HepG2 (cell line): ENCODE measurements around the gene OPA3. TPM values are rescaled to one million over a fixed set of nuclear protein-coding genes. Genes with fewer than 3 reads are reported as not detected.
A peak's percentile ranks its signal among the peaks of the same experiment; 100 is the strongest.

ENCODE experiments used
- AGO2 ChIP-seq: fragments of 200-400 bp; formaldehyde crosslinking; optimal IDR thresholded peaks from 2 replicates; pipeline ENCODE3; 2017; ENCODE audit warnings: mild to moderate bottlenecking, low read depth, low read length, moderate library complexity
- AKNA ChIP-seq: sonication (generic); formaldehyde crosslinking; IDR thresholded peaks from 2 replicates; pipeline ENCODE4 v1.4.0; 2020; ENCODE audit warnings: missing genetic modification reagents, borderline replicate concordance
- GABPA ChIP-seq, 2 experiments: IDR thresholded peaks; 2 replicates each; pipeline ENCODE4 v1.6.1; 2011 to 2016; ENCODE audit warnings: low read depth in 2 of 2, low read length in 1 of 2, missing biosample characterization in 1 of 2, missing genetic modification characterization in 1 of 2
- HMGXB3 ChIP-seq: sonication (generic); formaldehyde crosslinking; IDR thresholded peaks from 2 replicates; pipeline ENCODE4 v1.4.0; 2020; ENCODE audit warnings: missing genetic modification reagents, borderline replicate concordance
- IKZF4 ChIP-seq: sonication (generic); formaldehyde crosslinking; IDR thresholded peaks from 2 replicates; pipeline ENCODE4 v1.5.1; 2020; ENCODE audit warnings: borderline replicate concordance, mild to moderate bottlenecking, low read depth, missing genetic modification reagents; ENCODE audit errors: not compliant biosample characterization
- ONECUT2 ChIP-seq: sonication (generic); formaldehyde crosslinking; IDR thresholded peaks from 2 replicates; pipeline ENCODE4 v1.4.0; 2020; ENCODE audit warnings: missing genetic modification reagents
- POGZ ChIP-seq: sonication (generic); formaldehyde crosslinking; IDR thresholded peaks from 2 replicates; pipeline ENCODE4 v1.4.0; 2020; ENCODE audit warnings: mild to moderate bottlenecking, missing genetic modification reagents
- U2AF2 ChIP-seq: fragments of 200-400 bp; formaldehyde crosslinking; IDR thresholded peaks from 2 replicates; pipeline ENCODE4 v1.6.1; 2017; ENCODE audit warnings: low read depth, mild to moderate bottlenecking, low read length
- USF2 ChIP-seq, 2 experiments: sonication (generic) in 1 of 2; formaldehyde crosslinking in 1 of 2; IDR thresholded peaks; 2 replicates each; pipeline versions ENCODE4 v1.5.1 to v1.6.1; 2011 to 2020; ENCODE audit warnings: borderline replicate concordance in 1 of 2, low read depth in 1 of 2, low read length in 1 of 2, mild to moderate bottlenecking in 1 of 2, missing genetic modification reagents in 1 of 2, moderate library complexity in 1 of 2
- ZBTB34 ChIP-seq: sonication (generic); formaldehyde crosslinking; IDR thresholded peaks from 2 replicates; pipeline ENCODE4 v1.8.0; 2022; ENCODE audit warnings: mild to moderate bottlenecking, missing genetic modification reagents
- ZNF362 ChIP-seq: sonication (generic); formaldehyde crosslinking; IDR thresholded peaks from 2 replicates; pipeline ENCODE4 v1.4.0; 2020; ENCODE audit warnings: missing genetic modification reagents, mild to moderate bottlenecking, borderline replicate concordance
- ZNF724P ChIP-seq: sonication (generic); formaldehyde crosslinking; IDR thresholded peaks from 2 replicates; pipeline ENCODE4 v1.8.0; 2022; ENCODE audit warnings: missing genetic modification reagents, borderline replicate concordance
- polyA plus RNA-seq, 8 experiments: library from polyadenylated mRNA; depleted of rRNA in 3 of 8; stranded (reverse) in 7 of 8; unstranded in 1 of 8; fragments of >200 nt; fragmentation: Illumina TruSeq in 4 of 8; extraction: Trizol in 4 of 8; gene quantifications; 2 replicates each; pipeline versions ENCODE4 v1.2.1 to v1.2.3, GENCODE V29; 2011 to 2016; ENCODE audit warnings: low read depth in 4 of 8, missing spikeins in 1 of 8, mixed read lengths in 1 of 8; ENCODE audit not compliant: insufficient read depth in 1 of 8
- total RNA-seq, 5 experiments: library from RNA; depleted of rRNA; stranded (reverse); fragments of >200 nt; fragmentation: Illumina TruSeq; extraction: Trizol; gene quantifications; 2 replicates each; pipeline ENCODE4 v1.2.3, GENCODE V29; 2016; ENCODE audit warnings: low read depth in 1 of 5

OPA3 gene
- total and polyA plus RNA-seq, 2 of the 13 experiments (the other 11 are each of a cell fraction or from before 2014, with no cell fraction given) = 8.3 to 17.7 TPM

- TF ChIP-seq IKZF4 (CRISPR knock-in tag) = no peak
- no peak for TF ChIP-seq USF2 (IDR thresholded peaks at IDR 0.05; ENCODE audit: low read depth, low read length)
- TF ChIP-seq USF2 (CRISPR knock-in tag; IDR thresholded peaks at IDR 0.05; ENCODE audit: borderline replicate concordance) = no peak
- no peak for TF ChIP-seq ZNF362 (CRISPR knock-in tag)
- TF ChIP-seq U2AF2 = no peak
- peak; percentile 64 for TF ChIP-seq GABPA (IDR thresholded peaks at IDR 0.05; ENCODE audit: low read depth, low read length)
- TF ChIP-seq GABPA (CRISPR knock-in tag; IDR thresholded peaks at IDR 0.05; ENCODE audit: low read depth) = peak; percentile 88
- TF ChIP-seq HMGXB3 (CRISPR knock-in tag) = no peak; the same call in 1 of the 2 replicates
- TF ChIP-seq ZBTB34 (CRISPR knock-in tag) = no peak
- no peak for TF ChIP-seq ONECUT2 (CRISPR knock-in tag)
- TF ChIP-seq AGO2 = no peak
- peak; percentile 33; the same call in 1 of the 2 replicates for TF ChIP-seq POGZ (CRISPR knock-in tag)
- TF ChIP-seq ZNF724P (CRISPR knock-in tag) = no peak
- no peak for TF ChIP-seq AKNA (CRISPR knock-in tag)
Measured at GRCh38 chr19:45485305-45486077, 99.1 kb downstream of the OPA3 start (continued).
